Transverse colon (tissue), 4 donors: ENCODE measurements around the gene DNAJC7.

ENCODE experiments used
- EP300 ChIP-seq: sonication (generic); formaldehyde crosslinking; IDR thresholded peaks from one replicate; pipeline ENCODE4 v1.6.1; 2017; ENCODE audit warnings: antibody characterized with exemption, low read depth
- POLR2A ChIP-seq: fragments of 450-650 bp; IDR thresholded peaks from one replicate; pipeline ENCODE4 v1.6.1; 2016; ENCODE audit warnings: antibody characterized with exemption, mild to moderate bottlenecking, moderate library complexity
- POLR2AphosphoS5 ChIP-seq, 3 donors: sonication (generic); formaldehyde crosslinking; IDR thresholded peaks; one replicate each; pipeline ENCODE4 v1.6.1; 2016; ENCODE audit warnings: antibody characterized with exemption in 3 of 3
- TF ChIP-seq, protein P1 (sequence below), 5 experiments: fragments of 200-600 bp in 3 of 5; fragments of 450-650 bp in 2 of 5; sonication (generic) in 3 of 5; IDR thresholded peaks; 1 replicate in 2 of 5; 2 replicates in 3 of 5; pipeline ENCODE4 v1.5.1; 2016 to 2017; ENCODE audit warnings: antibody characterized with exemption in 5 of 5, inconsistent platforms in 3 of 5, mild to moderate bottlenecking in 2 of 5, moderate library complexity in 1 of 5

- TF ChIP-seq POLR2A: no peak
- TF ChIP-seq, protein P1, sequence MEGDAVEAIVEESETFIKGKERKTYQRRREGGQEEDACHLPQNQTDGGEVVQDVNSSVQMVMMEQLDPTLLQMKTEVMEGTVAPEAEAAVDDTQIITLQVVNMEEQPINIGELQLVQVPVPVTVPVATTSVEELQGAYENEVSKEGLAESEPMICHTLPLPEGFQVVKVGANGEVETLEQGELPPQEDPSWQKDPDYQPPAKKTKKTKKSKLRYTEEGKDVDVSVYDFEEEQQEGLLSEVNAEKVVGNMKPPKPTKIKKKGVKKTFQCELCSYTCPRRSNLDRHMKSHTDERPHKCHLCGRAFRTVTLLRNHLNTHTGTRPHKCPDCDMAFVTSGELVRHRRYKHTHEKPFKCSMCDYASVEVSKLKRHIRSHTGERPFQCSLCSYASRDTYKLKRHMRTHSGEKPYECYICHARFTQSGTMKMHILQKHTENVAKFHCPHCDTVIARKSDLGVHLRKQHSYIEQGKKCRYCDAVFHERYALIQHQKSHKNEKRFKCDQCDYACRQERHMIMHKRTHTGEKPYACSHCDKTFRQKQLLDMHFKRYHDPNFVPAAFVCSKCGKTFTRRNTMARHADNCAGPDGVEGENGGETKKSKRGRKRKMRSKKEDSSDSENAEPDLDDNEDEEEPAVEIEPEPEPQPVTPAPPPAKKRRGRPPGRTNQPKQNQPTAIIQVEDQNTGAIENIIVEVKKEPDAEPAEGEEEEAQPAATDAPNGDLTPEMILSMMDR (IDR thresholded peaks at IDR 0.05): no peak
- TF ChIP-seq EP300: no peak
- TF ChIP-seq POLR2AphosphoS5 (IDR thresholded peaks at IDR 0.05): no peak
Observed at GRCh38 chr17:41957031-41957868, 60.0 kb downstream of the DNAJC7 start.
